Measurements from ENCODE around the gene KNDC1. TPM values are rescaled to one million over a fixed set of nuclear protein-coding genes. Genes with fewer than 3 reads are reported as not detected.
"Not testable (repeated sequence)": the region's sequence is repeated elsewhere in the genome, so short reads cannot be mapped to it uniquely, and the experiment has no call there.

The KNDC1 gene
- total RNA-seq, 2 experiments from 2014 or later: not detected

DNA sequence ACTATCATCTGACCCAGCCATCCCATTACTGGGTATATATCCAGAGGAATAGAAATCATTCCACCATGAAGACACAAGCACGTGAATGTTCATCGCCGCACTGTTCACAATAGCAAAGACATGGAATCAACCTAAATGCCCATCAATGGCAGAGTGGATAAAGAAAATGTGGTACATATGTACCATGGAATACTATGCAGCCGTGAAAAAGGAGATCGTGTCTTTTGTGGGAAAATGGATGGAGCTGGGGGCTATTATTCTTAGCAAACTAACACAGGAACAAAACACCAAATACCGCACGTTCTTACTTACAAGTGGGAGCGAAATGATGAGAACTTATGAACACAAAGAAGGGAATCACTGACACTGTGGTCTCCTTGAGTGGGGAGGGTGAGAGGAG lies 9.8 kb upstream of the KNDC1 start:
- no peak overlapping the region for H3K4me3 Mint-ChIP-seq
- no peaks in the 10 kb centered on the region for H3K4me1 Mint-ChIP-seq
- peaks cover 62% of the 10 kb centered on the region for H3K27me3 Mint-ChIP-seq
- no peak overlapping the region for H3K27ac Mint-ChIP-seq
- H3K9me3 Mint-ChIP-seq: peaks cover 13% of the 10 kb centered on the region
- H3K36me3 Mint-ChIP-seq: no peaks in the 10 kb centered on the region
- no peak for DNase-seq

- Mint-ChIP-seq H3K4me1 (no peaks in the 10 kb centered on the region), H3K27me3 (peaks cover 60% of the 10 kb centered on the region), H3K27ac (no peak overlapping the region), H3K9me3 (peaks cover 13% of the 10 kb centered on the region), H3K4me3 (no peak overlapping the region), H3K36me3 (no peaks in the 10 kb centered on the region)
- no peak for DNase-seq
Measured at GRCh38 chr10:133150656-133151055, 9.4 kb upstream of the KNDC1 start.

DNA sequence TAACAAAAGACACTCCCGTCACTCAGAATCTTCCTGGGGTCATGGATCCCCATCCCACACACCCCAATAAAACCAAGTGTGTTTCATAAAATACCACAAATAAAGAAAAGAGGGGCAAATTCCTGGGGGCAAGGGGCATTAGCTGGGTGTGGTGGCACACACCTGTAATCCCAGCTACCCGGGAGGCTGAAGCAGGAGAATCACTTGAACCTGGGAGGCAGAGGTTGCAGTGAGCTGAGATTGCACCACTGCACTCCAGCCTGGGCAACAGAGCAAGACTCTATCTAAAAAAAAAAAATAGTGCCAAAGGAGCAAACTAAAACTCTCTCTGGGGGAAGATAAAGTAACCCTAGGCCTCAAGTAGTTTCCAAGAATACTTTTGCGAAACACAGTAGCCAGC lies 8.9 kb upstream of the KNDC1 start:
- Mint-ChIP-seq H3K27me3 (peaks cover 59% of the 10 kb centered on the region), H3K9me3 (peaks cover 13% of the 10 kb centered on the region)
- H3K4me1 Mint-ChIP-seq, H3K36me3 Mint-ChIP-seq, DNase-seq, H3K4me3 Mint-ChIP-seq, H3K27ac Mint-ChIP-seq: not testable (repeated sequence)

GRCh38 chr10:133151543-133151972 lies 8.5 kb upstream of the KNDC1 start:
- Mint-ChIP-seq H3K4me3 (no peak overlapping the region), H3K9me3 (peaks cover 13% of the 10 kb centered on the region)

GRCh38 chr10:133154411-133154810 lies 5.6 kb upstream of the KNDC1 start:
- H3K36me3 Mint-ChIP-seq: no peaks in the 10 kb centered on the region
- H3K9me3 Mint-ChIP-seq: peaks cover 2% of the 10 kb centered on the region
- H3K27me3 Mint-ChIP-seq: peaks cover 30% of the 10 kb centered on the region
- no peak for DNase-seq
- no peaks in the 10 kb centered on the region for H3K4me1 Mint-ChIP-seq
- no peak overlapping the region for H3K27ac Mint-ChIP-seq
- no peak overlapping the region for H3K4me3 Mint-ChIP-seq

More at GRCh38 chr10:133151543-133151972, 8.5 kb upstream of the KNDC1 start:
- no peaks in the 10 kb centered on the region for H3K4me1 Mint-ChIP-seq
- peaks cover 54% of the 10 kb centered on the region for H3K27me3 Mint-ChIP-seq
- no peaks in the 10 kb centered on the region for H3K36me3 Mint-ChIP-seq
- no peak for DNase-seq
- H3K27ac Mint-ChIP-seq: no peak overlapping the region

DNA sequence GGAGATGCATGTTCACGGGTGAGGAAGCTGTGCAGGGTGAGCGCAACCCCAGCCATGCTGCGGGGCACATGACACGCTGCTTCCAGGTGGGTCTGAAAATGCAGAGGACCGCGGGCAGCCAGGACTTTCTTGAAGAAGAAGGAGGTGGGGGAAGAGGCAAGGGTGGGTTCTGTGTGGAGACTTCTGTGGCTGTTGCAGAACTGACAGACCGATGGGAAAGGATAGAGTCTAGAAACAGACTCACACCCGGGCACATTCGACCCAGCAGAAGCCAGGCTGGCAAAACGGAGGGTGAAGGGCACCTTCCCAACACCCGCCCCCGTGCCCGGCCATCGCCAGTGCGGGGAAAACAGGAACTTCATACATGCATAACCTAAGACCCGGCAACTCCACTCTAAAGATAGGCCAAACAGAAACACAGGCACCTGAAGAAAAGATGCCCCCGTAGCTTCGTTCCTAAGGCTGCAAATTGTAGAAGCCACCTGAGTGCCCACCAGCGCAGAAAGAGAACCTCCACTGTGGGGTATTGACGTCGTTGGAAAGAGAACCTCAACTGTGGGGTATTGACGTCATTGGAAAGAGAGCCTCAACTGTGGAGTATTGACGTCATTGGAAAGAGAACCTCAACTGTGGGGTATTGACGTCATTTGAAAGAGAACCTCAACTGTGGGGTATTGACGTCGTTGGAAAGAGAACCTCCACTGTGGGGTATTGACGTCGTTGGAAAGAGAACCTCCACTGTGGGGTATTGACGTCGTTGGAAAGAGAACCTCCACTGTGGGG lies 4.8 kb upstream of the KNDC1 start:
- no peak for DNase-seq
- peaks cover 1% of the 10 kb centered on the region for H3K9me3 Mint-ChIP-seq
- peaks cover 22% of the 10 kb centered on the region for H3K27me3 Mint-ChIP-seq
- no peaks in the 10 kb centered on the region for H3K36me3 Mint-ChIP-seq
- H3K27ac Mint-ChIP-seq: no peak overlapping the region
- H3K4me3 Mint-ChIP-seq: no peak overlapping the region
- no peaks in the 10 kb centered on the region for H3K4me1 Mint-ChIP-seq

DNA sequence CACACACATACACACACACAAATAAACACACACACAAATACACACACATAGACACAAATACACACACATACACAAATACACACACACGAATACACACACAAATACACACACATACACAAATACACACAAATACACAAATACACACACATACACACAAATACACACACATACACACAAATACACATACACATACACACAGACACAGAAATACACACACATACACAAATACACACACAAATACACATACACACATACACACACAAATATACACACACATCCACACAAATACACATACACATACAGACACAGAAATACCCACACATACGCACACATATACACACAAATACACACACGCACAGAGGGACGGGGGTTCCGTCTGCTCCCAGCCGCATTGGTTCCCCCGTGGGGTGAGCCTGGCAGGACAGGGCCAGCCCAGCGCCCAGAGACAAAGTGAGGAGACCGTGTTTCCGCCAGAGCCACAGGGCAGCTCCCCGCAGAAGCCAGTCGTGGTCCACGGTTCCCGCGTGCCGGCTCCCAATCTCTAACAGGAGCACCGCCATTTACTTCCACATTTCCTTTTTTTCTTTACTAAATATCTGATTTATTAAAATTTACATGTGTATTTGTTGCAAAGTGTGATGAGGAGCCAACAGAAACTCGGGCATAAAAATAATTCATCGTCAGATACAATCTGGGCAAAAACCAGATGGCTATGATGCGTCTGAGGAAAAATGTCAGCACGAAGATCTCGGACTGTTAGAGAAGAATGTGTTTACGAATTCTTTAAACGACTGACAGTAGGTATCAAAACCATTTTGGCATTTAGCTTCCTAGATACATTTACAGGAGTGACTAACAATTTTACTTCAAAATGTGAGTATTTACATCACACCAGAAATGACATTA lies 3.1 kb upstream of the KNDC1 start:
- H3K36me3 Mint-ChIP-seq: no peaks in the 10 kb centered on the region
- H3K4me3 Mint-ChIP-seq: no peak overlapping the region
- DNase-seq: no peak
- peaks cover 22% of the 10 kb centered on the region for H3K27me3 Mint-ChIP-seq
- no peaks in the 10 kb centered on the region for H3K9me3 Mint-ChIP-seq
- no peak overlapping the region for H3K27ac Mint-ChIP-seq
- no peaks in the 10 kb centered on the region for H3K4me1 Mint-ChIP-seq

GRCh38 chr10:133157662-133158436 lies 2.2 kb upstream of the KNDC1 start:
- DNase-seq: no peak
- Mint-ChIP-seq H3K9me3 (no peaks in the 10 kb centered on the region), H3K4me3 (no peak overlapping the region), H3K27ac (no peak overlapping the region), H3K4me1 (no peaks in the 10 kb centered on the region), H3K27me3 (peaks cover 23% of the 10 kb centered on the region), H3K36me3 (no peaks in the 10 kb centered on the region)

- H3K36me3 Mint-ChIP-seq: no peaks in the 10 kb centered on the region
Measured at GRCh38 chr10:133158437-133158755, 1.6 kb upstream of the KNDC1 start.

GRCh38 chr10:133158756-133159610 lies 1.0 kb upstream of the KNDC1 start:
- Mint-ChIP-seq H3K4me1 (no peaks in the 10 kb centered on the region), H3K4me3 (no peak overlapping the region)
- no peak for DNase-seq

More at GRCh38 chr10:133158437-133158755, 1.6 kb upstream of the KNDC1 start:
- peaks cover 26% of the 10 kb centered on the region for H3K27me3 Mint-ChIP-seq
- no peak for DNase-seq
- H3K27ac Mint-ChIP-seq: no peak overlapping the region
- H3K4me1 Mint-ChIP-seq: no peaks in the 10 kb centered on the region
- H3K9me3 Mint-ChIP-seq: no peaks in the 10 kb centered on the region
- no peak overlapping the region for H3K4me3 Mint-ChIP-seq

DNA sequence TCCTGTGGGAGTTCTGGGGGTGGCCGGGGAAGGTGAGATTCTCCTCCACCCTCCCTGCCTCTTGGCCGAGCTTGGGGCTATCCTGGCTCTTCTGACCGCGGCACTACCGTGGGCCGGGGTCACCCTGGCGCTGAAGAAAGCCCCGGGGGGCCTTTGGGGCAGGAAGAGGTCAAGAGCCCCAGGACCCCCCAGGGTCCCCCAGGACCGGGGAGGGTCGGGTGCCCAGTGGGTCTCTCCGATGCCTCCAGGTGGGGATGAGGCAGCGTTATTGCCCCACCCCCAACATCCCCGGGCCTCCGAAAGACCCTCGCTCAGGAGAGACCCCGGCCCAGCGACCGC lies 439 bp upstream of the KNDC1 start:
- H3K36me3 Mint-ChIP-seq: no peaks in the 10 kb centered on the region
- no peak for DNase-seq
- H3K27ac Mint-ChIP-seq: no peak overlapping the region
- H3K4me1 Mint-ChIP-seq: no peaks in the 10 kb centered on the region
- peaks cover 27% of the 10 kb centered on the region for H3K27me3 Mint-ChIP-seq
- no peaks in the 10 kb centered on the region for H3K9me3 Mint-ChIP-seq
- H3K4me3 Mint-ChIP-seq: no peak overlapping the region

More at GRCh38 chr10:133158756-133159610, 1.0 kb upstream of the KNDC1 start:
- Mint-ChIP-seq H3K27me3 (peaks cover 27% of the 10 kb centered on the region), H3K9me3 (no peaks in the 10 kb centered on the region), H3K27ac (no peak overlapping the region), H3K36me3 (no peaks in the 10 kb centered on the region)

GRCh38 chr10:133160826-133161471 lies 930 bp downstream of the KNDC1 start:
- Mint-ChIP-seq H3K4me3 (no peak overlapping the region), H3K4me1 (no peaks in the 10 kb centered on the region), H3K9me3 (no peaks in the 10 kb centered on the region), H3K27ac (no peak overlapping the region), H3K36me3 (no peaks in the 10 kb centered on the region), H3K27me3 (peaks cover 27% of the 10 kb centered on the region)
- no peak for DNase-seq

DNA sequence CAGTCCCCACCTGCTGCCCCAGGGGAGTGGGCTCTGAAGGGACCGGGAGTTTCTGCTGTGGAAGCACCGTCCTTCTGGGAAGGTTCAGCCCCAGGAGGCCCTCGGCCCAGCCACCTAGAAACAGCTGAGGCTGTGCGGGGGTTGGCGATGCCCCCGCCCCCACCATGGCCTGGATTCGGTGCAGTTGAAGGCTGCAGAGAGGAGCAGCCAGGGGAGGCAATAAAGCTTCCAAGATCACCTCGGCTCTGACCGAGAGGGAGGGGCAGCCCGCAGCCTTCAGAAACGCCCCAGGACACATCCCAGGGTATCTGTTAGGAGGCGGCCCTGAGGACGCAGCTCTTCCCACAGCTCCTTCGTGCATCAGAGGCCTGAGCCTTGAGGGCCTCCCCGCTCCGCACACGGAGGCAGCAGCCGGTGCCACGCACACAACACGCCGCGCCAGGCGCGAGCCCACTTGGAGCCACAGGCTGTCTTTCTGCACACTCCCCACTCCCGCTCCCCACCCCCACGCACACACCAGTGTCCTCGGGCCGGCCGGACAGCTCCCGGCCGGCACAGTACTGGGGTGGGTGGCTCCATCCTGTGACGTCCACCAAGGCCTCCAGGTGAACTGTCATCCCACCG lies 1.6 kb downstream of the KNDC1 start:
- Mint-ChIP-seq H3K4me1 (no peaks in the 10 kb centered on the region), H3K27ac (no peak overlapping the region), H3K9me3 (no peaks in the 10 kb centered on the region), H3K36me3 (no peaks in the 10 kb centered on the region), H3K27me3 (peaks cover 27% of the 10 kb centered on the region), H3K4me3 (no peak overlapping the region)
- no peak for DNase-seq
